Mammary epithelial cell (primary cell): ENCODE measurements around the gene HSF2BP.

Source experiments
- CTCF ChIP-seq, 2 donors: IDR thresholded peaks in 1 of 2; conservative IDR thresholded peaks in 1 of 2; 2 replicates each; pipeline ENCODE4 v1.5.1; 2011 to 2012; ENCODE audit warnings: inconsistent platforms in 2 of 2, low read length in 2 of 2, mild to moderate bottlenecking in 2 of 2, control low read depth in 1 of 2, low read depth in 1 of 2; ENCODE audit not compliant: insufficient read depth in 1 of 2; ENCODE audit errors: extremely low read depth in 1 of 2
- EZH2 ChIP-seq: IDR thresholded peaks from 2 replicates; pipeline ENCODE4 v1.6.1; 2012; ENCODE audit warnings: low read length, inconsistent platforms, borderline replicate concordance

- TF ChIP-seq CTCF (conservative IDR thresholded peaks at IDR 0.05 in 1 of 2, IDR thresholded peaks at IDR 0.05 in 1 of 2; ENCODE audit: extremely low read depth in 1 of 2, insufficient read depth in 1 of 2, low read depth in 1 of 2, low read length in 2 of 2) (no peak), EZH2 (no peak)
Measured at GRCh38 chr21:43708745-43709381, 49.6 kb upstream of the HSF2BP start.
